Esophagus muscularis mucosa (tissue), 4 donors: ENCODE results near the gene SLC6A8. TPM values are rescaled to one million over a fixed set of nuclear protein-coding genes. Genes with fewer than 3 reads are reported as not detected.

Source experiments
- DNase-seq: peaks from one replicate; pipeline ENCODE4 v3.0.0-alpha.2; 2017; ENCODE audit errors: extremely low spot score
- H3K27ac ChIP-seq, 4 donors: fragments of 200-600 bp; sonication (generic); replicated peaks in 1 of 4; 1 replicate in 3 of 4; 2 replicates in 1 of 4; pipeline ENCODE4 v1.5.1; 2016 to 2019; ENCODE audit warnings: mild to moderate bottlenecking in 1 of 4
- H3K27me3 ChIP-seq, 4 donors: fragments of 200-600 bp; sonication (generic); one replicate each; pipeline versions ENCODE4 v1.5.1 to v1.6.0; 2016 to 2019
- H3K36me3 ChIP-seq, 4 donors: fragments of 200-600 bp; sonication (generic); one replicate each; pipeline ENCODE4 v1.5.1; 2016 to 2019
- H3K4me1 ChIP-seq, 4 donors: fragments of 200-600 bp; sonication (generic); one replicate each; pipeline ENCODE4 v1.5.1; 2016 to 2019
- H3K4me3 ChIP-seq, 4 donors: fragments of 200-600 bp; sonication (generic); 1 replicate in 2 of 4; 2 replicates in 2 of 4; pipeline ENCODE4 v1.5.1; 2016 to 2019; ENCODE audit warnings: mild to moderate bottlenecking in 4 of 4, moderate library complexity in 1 of 4
- H3K9me3 ChIP-seq, 4 donors: fragments of 200-600 bp; sonication (generic); 1 replicate in 3 of 4; 2 replicates in 1 of 4; pipeline ENCODE4 v1.5.1; 2016 to 2019
- CTCF ChIP-seq, 3 experiments: fragments of 200-600 bp in 2 of 3; fragments of 450-650 bp in 1 of 3; sonication (generic) in 2 of 3; IDR thresholded peaks; one replicate each; pipeline ENCODE4 v1.5.1; 2017 to 2019; ENCODE audit warnings: antibody characterized with exemption in 3 of 3, mild to moderate bottlenecking in 2 of 3, moderate library complexity in 1 of 3
- EP300 ChIP-seq: sonication (generic); formaldehyde crosslinking; IDR thresholded peaks from one replicate; pipeline ENCODE4 v1.6.1; 2017; ENCODE audit warnings: antibody characterized with exemption
- POLR2A ChIP-seq: fragments of 450-650 bp; IDR thresholded peaks from one replicate; pipeline ENCODE4 v1.6.1; 2017; ENCODE audit warnings: antibody characterized with exemption, moderate library complexity, mild to moderate bottlenecking, low read depth
- POLR2AphosphoS5 ChIP-seq, 2 donors: sonication (generic); formaldehyde crosslinking; IDR thresholded peaks; one replicate each; pipeline ENCODE4 v1.6.1; 2017; ENCODE audit warnings: antibody characterized with exemption in 2 of 2
- WGBS: methylation state at CpG from one replicate; pipeline ENCODE4 v1.1.5; 2018; 5-methylcytosine and 5-hydroxymethylcytosine counted together
- intact Hi-C: fragments of 100-400 bp; cut with DNase I; formaldehyde crosslinking; loops from one replicate; pipeline ENCODE4 v1.15.1; 2023
- total RNA-seq, 4 donors: library from RNA; depleted of rRNA; stranded (reverse); fragments of >200 nt; gene quantifications; one replicate each; pipeline versions ENCODE4 v1.1.0 to v1.2.1, GENCODE V29; 2016

SLC6A8 gene
- total RNA-seq, 4 donors from 2014 or later = 41.7 to 62.3 (median 45.6) TPM

GRCh38 chrX:153645921-153646488, 41.7 kb upstream of the SLC6A8 start:
- no peak for DNase-seq
- 75% methylated on average over 9 of the region's 10 CpGs for WGBS
- intact Hi-C loops = no loop called here
- H3K4me1 ChIP-seq = peaks cover 6 to 48% (median 44%) of the 10 kb centered on the region in 4 donors
- H3K27ac ChIP-seq = no peak overlapping the region
- no peaks in the 10 kb centered on the region for H3K36me3 ChIP-seq
- H3K4me3 ChIP-seq = no peak overlapping the region
- no peak for TF ChIP-seq POLR2A
- no peak for TF ChIP-seq POLR2AphosphoS5 (IDR thresholded peaks at IDR 0.05)
- TF ChIP-seq CTCF (IDR thresholded peaks at IDR 0.05) = no peak
- TF ChIP-seq EP300 = no peak
- H3K27me3 ChIP-seq = peaks cover 0 to 91% (median 39%) of the 10 kb centered on the region in 4 donors
- H3K9me3 ChIP-seq = peaks cover 0 to 7% (median 0%) of the 10 kb centered on the region in 4 donors

- Histone ChIP-seq H3K27ac (no peak within 1 kb of the TSS), H3K27me3 (peaks cover 0 to 83% (median 38%) of the 10 kb centered on the region in 4 donors), H3K4me1 (peaks cover 6 to 45% (median 41%) of the 10 kb centered on the region in 4 donors), H3K36me3 (no peaks in the 10 kb centered on the region), H3K4me3 (peak within 1 kb of the TSS; percentile 23 to 34 (median 30)), H3K9me3 (peaks cover 0 to 7% (median 0%) of the 10 kb centered on the region in 4 donors)
- intact Hi-C loops = no loop called here
- WGBS = 30% methylated on average over 6 of the region's 53 CpGs
- TF ChIP-seq POLR2A = no peak
- TF ChIP-seq EP300 = no peak
- TF ChIP-seq CTCF (IDR thresholded peaks at IDR 0.05) = no peak
- no peak for TF ChIP-seq POLR2AphosphoS5 (IDR thresholded peaks at IDR 0.05)
- DNase-seq = no peak
Measured at GRCh38 chrX:153646620-153647373, 40.9 kb upstream of the SLC6A8 start, which contains the start of gene DUSP9. Gene DUSP9 (plus strand): TSS chrX:153647203. CDS start chrX:153647954, 751 bp downstream.

GRCh38 chrX:153647461-153648357, 40.0 kb upstream of the SLC6A8 start:
- WGBS = 25% methylated on average over 20 of the region's 85 CpGs
- no peaks in the 10 kb centered on the region for H3K36me3 ChIP-seq
- TF ChIP-seq EP300 = no peak
- no peak for TF ChIP-seq POLR2AphosphoS5 (IDR thresholded peaks at IDR 0.05)
- TF ChIP-seq CTCF (IDR thresholded peaks at IDR 0.05) = no peak
- no peak for TF ChIP-seq POLR2A
- H3K9me3 ChIP-seq = peaks cover 0 to 7% (median 0%) of the 10 kb centered on the region in 4 donors
- no peak for DNase-seq
- H3K27me3 ChIP-seq = peaks cover 0 to 74% (median 29%) of the 10 kb centered on the region in 4 donors
- H3K27ac ChIP-seq = no peak overlapping the region
- H3K4me3 ChIP-seq = peak overlapping the region; percentile 23 to 34 (median 30)
- peaks cover 6 to 36% (median 32%) of the 10 kb centered on the region in 4 donors for H3K4me1 ChIP-seq
- intact Hi-C loops = no loop called here

GRCh38 chrX:153648358-153649177, 39.2 kb upstream of the SLC6A8 start:
- no peak overlapping the region for H3K27ac ChIP-seq
- no peak overlapping the region for H3K4me3 ChIP-seq
- no peak for DNase-seq
- TF ChIP-seq POLR2AphosphoS5 (IDR thresholded peaks at IDR 0.05) (no peak), POLR2A (no peak), CTCF (IDR thresholded peaks at IDR 0.05) (no peak), EP300 (no peak)
- intact Hi-C loops = no loop called here
- peaks cover 0 to 13% (median 0%) of the 10 kb centered on the region in 4 donors for H3K9me3 ChIP-seq
- WGBS = 80% methylated on average over 17 of the region's 17 CpGs
- no peaks in the 10 kb centered on the region for H3K36me3 ChIP-seq
- H3K27me3 ChIP-seq = peaks cover 0 to 66% (median 23%) of the 10 kb centered on the region in 4 donors
- H3K4me1 ChIP-seq = peaks cover 3 to 28% (median 24%) of the 10 kb centered on the region in 4 donors
